T47D (cell line): ENCODE results near the gene GPR89A.

ENCODE experiments used
- DNase-seq, 2 experiments: peaks; one replicate each; pipeline versions ENCODE4 v3.0.0 to v3.0.0-alpha.2; 2011 to 2012; ENCODE audit warnings: low read depth in 1 of 2, low spot score in 1 of 2
- JUND ChIP-seq: IDR thresholded peaks from 2 replicates; pipeline ENCODE4 v1.6.1; 2012; ENCODE audit warnings: low read depth
- in situ Hi-C: cut with HindIII; loops from 2 replicates; pipeline ENCODE4 v1.10.0; 2016; ENCODE audit warnings: low sequenced_read_pairs, low pct_unique_long_range_greater_than_20kb

GPR89A gene

DNA sequence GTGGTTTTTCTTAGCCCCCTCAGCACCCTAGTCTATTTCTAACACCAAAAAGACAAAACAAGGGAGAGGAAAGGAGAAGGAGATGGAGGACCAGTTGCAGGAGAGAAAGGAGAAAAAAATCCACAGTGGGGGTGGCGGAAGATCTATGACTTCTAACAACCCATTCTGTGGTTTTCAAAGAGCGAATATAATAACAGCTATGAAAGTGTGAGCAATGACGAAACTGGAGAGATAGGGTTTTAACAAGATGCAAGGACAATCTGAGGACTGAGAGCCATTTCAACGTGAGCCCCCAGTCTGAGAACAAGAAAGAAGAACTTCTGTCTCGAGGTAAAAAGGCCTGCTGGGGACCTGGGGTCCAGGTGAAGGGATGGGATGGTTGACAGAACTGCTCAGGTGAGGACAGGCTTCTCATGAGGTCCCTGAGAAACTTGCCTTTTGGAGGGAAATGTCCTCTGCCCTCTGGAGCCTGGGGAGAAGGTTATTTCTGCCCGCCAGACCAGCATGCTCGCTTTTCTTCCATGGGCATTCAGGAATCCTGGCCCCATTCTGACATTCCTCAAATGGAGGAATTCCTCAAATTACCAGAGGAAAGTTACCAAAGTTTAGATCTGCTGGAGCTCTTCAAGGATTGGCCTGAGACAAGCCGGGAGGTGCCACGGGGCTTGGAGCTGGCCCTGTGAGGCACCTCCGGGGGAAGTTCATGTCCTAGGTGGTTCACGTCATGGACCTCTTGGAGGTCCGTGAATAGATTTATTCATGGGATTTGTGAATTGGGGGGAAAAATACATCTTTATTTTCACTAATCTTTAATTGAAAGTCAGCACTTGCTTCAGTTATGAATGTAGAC is 111.7 kb downstream of the GPR89A start, which contains the start of gene CD160:
Gene CD160 (plus strand): TSS at position 270 of the 850 bp plus-strand sequence. CDS start 8,829 bp downstream, outside the sequence.
- no peak for DNase-seq
- in situ Hi-C loops, result no loop called here
- TF ChIP-seq JUND, result no peak
